Naive thymus-derived CD4-positive, alpha-beta T cell (primary cell): ENCODE results near the gene DPH7. TPM values are rescaled to one million over a fixed set of nuclear protein-coding genes. Genes with fewer than 3 reads are reported as not detected.
"Not testable (repeated sequence)": the region's sequence is repeated elsewhere in the genome, so short reads cannot be mapped to it uniquely, and the experiment has no call there.

Experiments used
- ATAC-seq: fragments of 150-1000 bp; cut with Tn5 transposase; 2 replicates; pipeline ENCODE4 v1.10.0; 2021; ENCODE audit warnings: mild to moderate bottlenecking, moderate library complexity
- CTCF ChIA-PET: fragments of 350-600 bp; sonication (Branson Sonifier 250); formaldehyde crosslinking; loops from one replicate; lab custom pipeline; 2021; ENCODE audit warnings: antibody characterized with exemption; lab: Charles Lee
- POLR2A ChIA-PET: fragments of 350-600 bp; sonication (Branson Sonifier 250); formaldehyde crosslinking; loops from one replicate; lab custom pipeline; 2021; ENCODE audit warnings: antibody characterized with exemption, inconsistent platforms; lab: Charles Lee
- DNase-seq, 9 donors: peaks; one replicate each; pipeline versions ENCODE4 v3.0.0 to v3.0.0-alpha.2; 2020 to 2022; ENCODE audit warnings: mixed read lengths in 1 of 9
- H3K27ac ChIP-seq: one replicate; pipeline ENCODE4 v1.7.0; 2013; ENCODE audit warnings: mild to moderate bottlenecking, low read depth, low read length, moderate library complexity
- H3K27me3 ChIP-seq, 2 donors: one replicate each; pipeline ENCODE4 v1.7.0; 2013; ENCODE audit warnings: low read length in 2 of 2, mild to moderate bottlenecking in 2 of 2, moderate library complexity in 2 of 2; ENCODE audit not compliant: control insufficient read depth in 2 of 2, insufficient read depth in 2 of 2
- H3K36me3 ChIP-seq, 3 experiments: 1 replicate in 2 of 3; 2 replicates in 1 of 3; pipeline ENCODE4 v1.7.0; 2013; ENCODE audit warnings: low read length in 3 of 3, mild to moderate bottlenecking in 3 of 3, moderate library complexity in 1 of 3; ENCODE audit not compliant: insufficient read depth in 3 of 3, control insufficient read depth in 2 of 3
- H3K4me1 ChIP-seq, 2 donors: one replicate each; pipeline ENCODE4 v1.7.0; 2013; ENCODE audit warnings: low read length in 2 of 2, mild to moderate bottlenecking in 2 of 2, moderate library complexity in 1 of 2; ENCODE audit not compliant: control insufficient read depth in 2 of 2, insufficient read depth in 2 of 2
- H3K4me3 ChIP-seq: 2 replicates; pipeline ENCODE4 v1.7.0; 2013; ENCODE audit warnings: mild to moderate bottlenecking, low read length
- H3K9me3 ChIP-seq, 3 experiments: 1 replicate in 2 of 3; 2 replicates in 1 of 3; pipeline ENCODE4 v1.7.0; 2013; ENCODE audit warnings: low read length in 3 of 3; ENCODE audit not compliant: control insufficient read depth in 2 of 3
- H3K27ac Mint-ChIP-seq, 9 donors: one replicate each; pipeline ENCODE4 v1.8.0; 2020 to 2022; ENCODE audit warnings: mixed read lengths in 9 of 9, mild to moderate bottlenecking in 8 of 9, moderate library complexity in 5 of 9, inconsistent platforms in 2 of 9
- H3K27me3 Mint-ChIP-seq, 5 donors: one replicate each; pipeline ENCODE4 v1.8.0; 2021 to 2022; ENCODE audit warnings: mixed read lengths in 5 of 5, mild to moderate bottlenecking in 1 of 5
- H3K36me3 Mint-ChIP-seq, 5 donors: one replicate each; pipeline ENCODE4 v1.8.0; 2020 to 2022; ENCODE audit warnings: mixed read lengths in 5 of 5, mild to moderate bottlenecking in 3 of 5, inconsistent platforms in 1 of 5
- H3K4me1 Mint-ChIP-seq, 7 donors: one replicate each; pipeline ENCODE4 v1.8.0; 2020 to 2022; ENCODE audit warnings: mixed read lengths in 7 of 7, mild to moderate bottlenecking in 3 of 7, inconsistent platforms in 1 of 7
- H3K4me3 Mint-ChIP-seq, 10 donors: one replicate each; pipeline ENCODE4 v1.8.0; 2020 to 2022; ENCODE audit warnings: mild to moderate bottlenecking in 10 of 10, mixed read lengths in 10 of 10, moderate library complexity in 6 of 10, inconsistent platforms in 2 of 10
- H3K9me3 Mint-ChIP-seq, 11 donors: one replicate each; pipeline ENCODE4 v1.8.0; 2020 to 2022; ENCODE audit warnings: mixed read lengths in 11 of 11, mild to moderate bottlenecking in 4 of 11, inconsistent platforms in 1 of 11, moderate library complexity in 1 of 11
- intact Hi-C, 2 donors: fragments of 100-400 bp; cut with micrococcal nuclease; formaldehyde crosslinking; loops; one replicate each; pipeline ENCODE4 v1.15.1; 2023
- polyA plus RNA-seq, 2 donors: library from polyadenylated mRNA; unstranded; fragments of 300-500 nt; fragmentation: Illumina TruSeq; gene quantifications; one replicate each; pipeline ENCODE4 v1.2.3, GENCODE V29; 2021
- total RNA-seq, 6 experiments: library from RNA in 5 of 6; stranded (reverse) in 5 of 6; gene quantifications; 1 replicate in 5 of 6; 2 replicates in 1 of 6; pipeline ENCODE4 v1.2.3 and lab custom pipeline; 2021 to 2026

DPH7 gene
- total and polyA plus RNA-seq, 7 experiments from 2014 or later = 29.7 to 77.5 (median 47.8) TPM

GRCh38 chr9:137535120-137535428, 43.7 kb downstream of the DPH7 start:
- no peak for ATAC-seq

GRCh38 chr9:137534256-137535119, 44.2 kb downstream of the DPH7 start:
- peak overlapping the region in 5 of 10 donors; percentile 5 to 41 (median 11) for H3K4me3 Mint-ChIP-seq

More at GRCh38 chr9:137535120-137535428, 43.7 kb downstream of the DPH7 start:
- Histone ChIP-seq H3K4me1 (peaks cover 11 to 28% of the 10 kb centered on the region in 2 donors), H3K36me3 (no peaks in the 10 kb centered on the region), H3K9me3 (peaks cover 0 to 8% (median 0%) of the 10 kb centered on the region in 3 experiments), H3K27me3 (no peaks in the 10 kb centered on the region), H3K4me3 (no peak overlapping the region), H3K27ac (no peak overlapping the region)
- peaks cover 0 to 12% (median 0%) of the 10 kb centered on the region in 11 donors for H3K9me3 Mint-ChIP-seq
- DNase-seq = no peak
- intact Hi-C loops = loop anchor here (1.0 to 10.0 kb wide), 2 partner anchors 43 to 230 kb away; partner anchors contain the start of genes DPH7 (in 1 of the 2) and NRARP (in 1 of the 2)
- H3K27me3 Mint-ChIP-seq = no peaks in the 10 kb centered on the region
- peaks cover 16 to 39% (median 29%) of the 10 kb centered on the region in 7 donors for H3K4me1 Mint-ChIP-seq
- POLR2A ChIA-PET = interaction anchor here (0.6 to 1.1 kb wide), 4 partner anchors 16 to 112 kb away, joined by 3 to 6 read pairs (median 4); partner anchors contain the start of genes EXD3, MRPL41, NOXA1 and PNPLA7
- peak overlapping the region in 7 of 9 donors; percentile 21 to 86 (median 38) for H3K27ac Mint-ChIP-seq
- CTCF ChIA-PET = interaction anchor here (1.0 to 1.4 kb wide), 4 partner anchors 10 to 112 kb away, joined by 3 to 12 read pairs (median 4); partner anchors contain the start of genes EXD3 and NOXA1
- peaks cover 0 to 17% (median 9%) of the 10 kb centered on the region in 5 donors for H3K36me3 Mint-ChIP-seq
- peak overlapping the region in 3 of 10 donors; percentile 5 to 11 (median 10) for H3K4me3 Mint-ChIP-seq

GRCh38 chr9:137532891-137533468, 45.7 kb downstream of the DPH7 start:
- DNase-seq, H3K27me3 ChIP-seq, H3K4me3 ChIP-seq, CTCF ChIA-PET, H3K9me3 ChIP-seq, H3K36me3 ChIP-seq, H3K27ac ChIP-seq, ATAC-seq, H3K4me3 Mint-ChIP-seq, H3K27me3 Mint-ChIP-seq, POLR2A ChIA-PET, H3K27ac Mint-ChIP-seq: not testable (repeated sequence)
- peaks cover 11 to 28% of the 10 kb centered on the region in 2 donors for H3K4me1 ChIP-seq
- Mint-ChIP-seq H3K4me1 (peaks cover 16 to 39% (median 29%) of the 10 kb centered on the region in 7 donors), H3K36me3 (peaks cover 0 to 17% (median 9%) of the 10 kb centered on the region in 5 donors), H3K9me3 (peaks cover 0 to 12% (median 0%) of the 10 kb centered on the region in 11 donors)
- intact Hi-C loops = loop anchor here in 1 of 2 donors (10.0 kb wide), 1 partner anchor 228 kb away; the partner anchor contains the start of gene NRARP

More at GRCh38 chr9:137534256-137535119, 44.2 kb downstream of the DPH7 start:
- Histone ChIP-seq H3K27ac (no peak overlapping the region), H3K9me3 (peaks cover 0 to 8% (median 0%) of the 10 kb centered on the region in 3 experiments), H3K36me3 (no peaks in the 10 kb centered on the region), H3K27me3 (no peaks in the 10 kb centered on the region), H3K4me3 (no peak overlapping the region), H3K4me1 (peaks cover 11 to 28% of the 10 kb centered on the region in 2 donors)
- Mint-ChIP-seq H3K4me1 (peaks cover 16 to 39% (median 29%) of the 10 kb centered on the region in 7 donors), H3K9me3 (peaks cover 0 to 12% (median 0%) of the 10 kb centered on the region in 11 donors), H3K36me3 (peaks cover 0 to 17% (median 9%) of the 10 kb centered on the region in 5 donors), H3K27ac (peak overlapping the region in 6 of 9 donors; percentile 21 to 86 (median 46)), H3K27me3 (no peaks in the 10 kb centered on the region)
- intact Hi-C loops = loop anchor here (1.0 to 10.0 kb wide), 2 partner anchors 44 to 230 kb away; partner anchors contain the start of genes DPH7 (in 1 of the 2) and NRARP (in 1 of the 2)
- DNase-seq (peak in 5 of 9 donors; percentile 15 to 38 (median 33)), ATAC-seq (peak; percentile 64)
- ChIA-PET CTCF (interaction anchor here (0.6 to 1.4 kb wide), 5 partner anchors 10 to 138 kb away, joined by 3 to 12 read pairs (median 3); partner anchors contain the start of genes EXD3 and NOXA1), POLR2A (interaction anchor here (0.6 to 1.1 kb wide), 4 partner anchors 16 to 112 kb away, joined by 3 to 6 read pairs (median 4); partner anchors contain the start of genes EXD3, MRPL41, NOXA1 and PNPLA7)

- H3K4me1 Mint-ChIP-seq = peaks cover 12 to 25% (median 14%) of the 10 kb centered on the region in 7 donors
- Histone ChIP-seq H3K4me1 (peaks cover 6 to 12% of the 10 kb centered on the region in 2 donors), H3K27me3 (no peaks in the 10 kb centered on the region), H3K4me3 (no peak overlapping the region), H3K9me3 (peaks cover 0 to 1% (median 0%) of the 10 kb centered on the region in 3 experiments), H3K27ac (no peak overlapping the region), H3K36me3 (no peaks in the 10 kb centered on the region)
- no peak overlapping the region for H3K4me3 Mint-ChIP-seq
- DNase-seq (no peak), ATAC-seq (no peak)
- intact Hi-C loops = loop anchor here in 1 of 2 donors (10.0 kb wide), 1 partner anchor 226 kb away; the partner anchor contains the start of gene NRARP
- H3K9me3 Mint-ChIP-seq = peaks cover 0 to 5% (median 0%) of the 10 kb centered on the region in 11 donors
- peaks cover 0 to 10% (median 0%) of the 10 kb centered on the region in 5 donors for H3K27me3 Mint-ChIP-seq
- POLR2A ChIA-PET = interaction anchor here (1.1 kb wide), 1 partner anchor 275 kb away, joined by 3 read pairs; no protein-coding TSS in a partner anchor
- H3K27ac Mint-ChIP-seq = peak overlapping the region in 1 of 9 donors; percentile 30
- peaks cover 0 to 5% (median under 1%) of the 10 kb centered on the region in 5 donors for H3K36me3 Mint-ChIP-seq
- CTCF ChIA-PET = interaction anchor here (0.9 to 1.5 kb wide), 2 partner anchors 109 to 245 kb away, joined by 3 to 8 read pairs; partner anchors contain the start of genes EXD3 and NOXA1
Measured at GRCh38 chr9:137531099-137531765, 47.5 kb downstream of the DPH7 start.

- no peak overlapping the region for H3K27ac ChIP-seq
- ATAC-seq = no peak
- no peaks in the 10 kb centered on the region for H3K27me3 ChIP-seq
- Mint-ChIP-seq H3K4me3 (no peak overlapping the region), H3K4me1 (peaks cover 9 to 23% (median 11%) of the 10 kb centered on the region in 7 donors), H3K27ac (no peak overlapping the region), H3K9me3 (peaks cover 0 to 3% (median 0%) of the 10 kb centered on the region in 11 donors), H3K36me3 (peaks cover 0 to 3% (median 0%) of the 10 kb centered on the region in 5 donors), H3K27me3 (peaks cover 0 to 10% (median 0%) of the 10 kb centered on the region in 5 donors)
- no peak for DNase-seq
- H3K9me3 ChIP-seq = no peaks in the 10 kb centered on the region
- CTCF ChIA-PET = no interaction called here
- peaks cover 6 to 9% of the 10 kb centered on the region in 2 donors for H3K4me1 ChIP-seq
- intact Hi-C loops = loop anchor here in 1 of 2 donors (10.0 kb wide), 1 partner anchor 226 kb away; the partner anchor contains the start of gene NRARP
- H3K4me3 ChIP-seq = no peak overlapping the region
- POLR2A ChIA-PET = no interaction called here
- no peaks in the 10 kb centered on the region for H3K36me3 ChIP-seq
Measured at GRCh38 chr9:137530331-137530730, 48.4 kb downstream of the DPH7 start.
